ENCODE data around the gene ZFHX3.

The ZFHX3 gene

DNA sequence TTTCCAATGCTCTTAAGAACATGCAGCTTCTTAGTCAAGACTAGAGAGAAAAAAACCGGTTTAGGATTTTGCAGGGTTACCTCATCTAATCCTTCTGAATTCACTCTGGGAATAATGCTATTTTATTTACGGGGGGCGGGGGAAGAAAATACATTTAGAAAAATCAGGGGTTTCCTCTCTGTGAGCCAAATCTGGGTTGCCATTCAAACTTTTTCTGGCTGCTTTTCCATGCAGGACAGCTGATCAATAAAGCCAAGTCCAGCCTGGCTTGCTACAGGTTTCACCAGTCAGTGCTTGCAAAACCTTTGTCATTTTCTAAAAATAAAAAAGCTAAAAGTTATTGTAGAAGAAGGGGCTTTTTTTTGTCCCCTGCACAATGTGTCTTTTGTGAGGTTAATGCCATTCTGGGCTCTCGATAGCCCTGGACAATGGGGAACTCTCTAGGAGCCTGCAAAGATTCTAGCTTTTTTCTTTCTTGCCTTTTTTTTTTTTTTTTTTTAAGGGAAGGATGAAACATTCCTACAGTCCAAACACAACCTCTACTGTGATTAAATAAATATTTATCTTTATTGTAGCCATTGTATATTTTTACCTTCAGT lies 13.1 kb upstream of the ZFHX3 start:
- H3K27ac ChIP-seq: no peak overlapping the region
- TF ChIP-seq, protein P1, sequence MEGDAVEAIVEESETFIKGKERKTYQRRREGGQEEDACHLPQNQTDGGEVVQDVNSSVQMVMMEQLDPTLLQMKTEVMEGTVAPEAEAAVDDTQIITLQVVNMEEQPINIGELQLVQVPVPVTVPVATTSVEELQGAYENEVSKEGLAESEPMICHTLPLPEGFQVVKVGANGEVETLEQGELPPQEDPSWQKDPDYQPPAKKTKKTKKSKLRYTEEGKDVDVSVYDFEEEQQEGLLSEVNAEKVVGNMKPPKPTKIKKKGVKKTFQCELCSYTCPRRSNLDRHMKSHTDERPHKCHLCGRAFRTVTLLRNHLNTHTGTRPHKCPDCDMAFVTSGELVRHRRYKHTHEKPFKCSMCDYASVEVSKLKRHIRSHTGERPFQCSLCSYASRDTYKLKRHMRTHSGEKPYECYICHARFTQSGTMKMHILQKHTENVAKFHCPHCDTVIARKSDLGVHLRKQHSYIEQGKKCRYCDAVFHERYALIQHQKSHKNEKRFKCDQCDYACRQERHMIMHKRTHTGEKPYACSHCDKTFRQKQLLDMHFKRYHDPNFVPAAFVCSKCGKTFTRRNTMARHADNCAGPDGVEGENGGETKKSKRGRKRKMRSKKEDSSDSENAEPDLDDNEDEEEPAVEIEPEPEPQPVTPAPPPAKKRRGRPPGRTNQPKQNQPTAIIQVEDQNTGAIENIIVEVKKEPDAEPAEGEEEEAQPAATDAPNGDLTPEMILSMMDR (conservative IDR thresholded peaks at IDR 0.05): no peak
- no peak for TF ChIP-seq ZFX (IDR thresholded peaks at IDR 0.05)

DNA sequence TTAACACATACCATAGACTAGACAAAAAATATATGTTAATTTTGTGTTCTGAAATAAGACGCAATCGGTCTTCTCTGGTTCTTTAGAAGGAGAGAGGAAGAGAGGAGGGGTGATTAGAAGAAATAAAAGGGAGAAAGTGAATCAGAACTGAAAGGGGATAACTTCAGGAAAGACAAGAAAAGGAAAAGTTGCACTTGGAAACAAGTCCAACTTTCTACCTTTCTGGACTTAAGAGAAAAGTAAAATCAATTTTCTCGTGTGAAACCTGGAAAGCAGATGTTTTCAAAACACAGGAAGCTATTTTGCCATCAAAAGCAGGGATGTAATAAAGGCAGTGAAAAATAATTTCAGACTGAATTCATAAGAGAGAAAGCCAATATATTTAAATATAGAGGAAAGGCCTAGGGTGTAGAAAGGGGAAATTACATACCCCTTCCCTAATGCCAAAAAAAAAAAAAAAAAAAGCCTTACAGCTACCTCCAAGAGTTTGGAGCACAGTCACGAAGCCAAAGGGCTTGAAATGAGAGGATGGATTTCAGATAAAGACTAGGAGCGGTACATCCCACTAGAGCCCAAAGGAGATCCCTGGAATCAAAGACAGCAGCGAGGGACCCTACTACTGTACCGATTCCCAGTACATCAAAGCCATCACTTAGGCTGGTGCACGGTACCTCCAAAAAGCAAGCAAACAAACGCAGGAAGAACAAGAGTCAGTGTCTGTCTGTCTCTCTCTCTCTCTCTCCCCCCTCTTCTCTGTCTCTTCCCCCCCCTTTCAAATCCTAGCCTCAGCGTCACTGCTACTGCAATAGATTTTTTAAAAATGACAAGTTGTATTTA lies 12.1 kb upstream of the ZFHX3 start:
- H3K27ac ChIP-seq: no peak overlapping the region
- TF ChIP-seq, protein P1 (conservative IDR thresholded peaks at IDR 0.05): no peak
- TF ChIP-seq ZFX (IDR thresholded peaks at IDR 0.05): no peak

DNA sequence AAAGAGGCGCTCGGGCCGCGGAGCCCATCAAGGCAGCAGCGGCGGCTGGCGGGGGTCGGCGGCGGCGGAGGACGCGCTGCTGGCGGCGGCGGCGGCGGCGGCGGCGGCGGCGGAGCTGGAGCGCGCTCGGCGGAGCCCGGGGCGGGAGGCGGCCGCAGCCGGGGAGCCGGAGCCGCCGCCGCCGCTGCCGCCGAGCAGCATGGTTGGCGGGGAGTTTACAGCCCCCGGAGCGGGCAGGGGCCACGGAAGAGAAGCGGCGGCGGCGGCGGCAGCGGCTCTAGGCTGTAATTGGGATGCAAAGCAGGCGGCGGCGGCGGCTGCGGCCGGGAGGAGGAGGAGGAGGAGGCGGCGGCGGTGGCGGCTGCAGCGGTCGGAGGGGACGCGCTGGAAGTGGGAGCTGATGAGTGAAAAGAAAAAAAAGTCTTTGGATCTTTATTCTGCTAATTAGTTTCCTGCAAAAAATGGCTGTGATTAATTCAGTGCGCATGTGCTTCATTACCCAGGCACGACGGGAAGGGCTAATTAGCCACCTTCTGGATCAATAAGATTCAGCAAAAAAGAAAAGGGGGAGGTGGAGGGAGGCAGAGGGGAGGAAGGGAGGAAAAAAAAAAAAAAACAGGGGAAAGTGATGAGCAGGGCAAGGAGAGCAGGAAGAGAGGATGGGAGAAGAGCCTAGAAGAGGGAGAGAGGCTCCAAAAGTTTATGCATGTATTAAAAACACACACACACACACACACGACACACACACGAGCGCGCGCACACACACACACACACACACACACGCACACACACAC lies 10.9 kb upstream of the ZFHX3 start:
- peak overlapping the region; percentile 96 for H3K27ac ChIP-seq
- TF ChIP-seq ZFX (IDR thresholded peaks at IDR 0.05): no peak
- TF ChIP-seq, protein P1 (conservative IDR thresholded peaks at IDR 0.05): no peak

DNA sequence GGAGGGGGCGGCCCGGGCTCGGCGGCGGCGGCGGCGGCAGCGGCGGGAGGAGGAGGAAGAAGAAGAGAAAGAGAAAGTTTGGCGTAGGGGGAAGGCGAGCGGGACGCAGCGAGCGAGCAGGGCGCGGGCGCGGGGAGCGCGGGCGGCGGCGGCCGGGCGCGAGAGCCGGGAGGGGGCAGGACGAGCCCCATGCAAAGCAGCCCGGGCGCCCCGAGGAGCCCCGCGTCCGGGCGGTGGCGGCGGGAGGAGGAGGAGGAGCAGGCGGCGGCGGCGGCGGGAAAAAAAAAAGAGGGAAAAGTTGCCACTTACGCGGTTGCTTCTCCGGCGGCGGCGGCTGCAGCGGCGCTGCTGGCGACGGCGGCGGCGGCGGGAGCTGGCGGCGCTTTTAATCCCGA lies 10.3 kb upstream of the ZFHX3 start:
- H3K27ac ChIP-seq: peak overlapping the region; percentile 96
- TF ChIP-seq ZFX (IDR thresholded peaks at IDR 0.05): no peak
- TF ChIP-seq, protein P1 (conservative IDR thresholded peaks at IDR 0.05): no peak

DNA sequence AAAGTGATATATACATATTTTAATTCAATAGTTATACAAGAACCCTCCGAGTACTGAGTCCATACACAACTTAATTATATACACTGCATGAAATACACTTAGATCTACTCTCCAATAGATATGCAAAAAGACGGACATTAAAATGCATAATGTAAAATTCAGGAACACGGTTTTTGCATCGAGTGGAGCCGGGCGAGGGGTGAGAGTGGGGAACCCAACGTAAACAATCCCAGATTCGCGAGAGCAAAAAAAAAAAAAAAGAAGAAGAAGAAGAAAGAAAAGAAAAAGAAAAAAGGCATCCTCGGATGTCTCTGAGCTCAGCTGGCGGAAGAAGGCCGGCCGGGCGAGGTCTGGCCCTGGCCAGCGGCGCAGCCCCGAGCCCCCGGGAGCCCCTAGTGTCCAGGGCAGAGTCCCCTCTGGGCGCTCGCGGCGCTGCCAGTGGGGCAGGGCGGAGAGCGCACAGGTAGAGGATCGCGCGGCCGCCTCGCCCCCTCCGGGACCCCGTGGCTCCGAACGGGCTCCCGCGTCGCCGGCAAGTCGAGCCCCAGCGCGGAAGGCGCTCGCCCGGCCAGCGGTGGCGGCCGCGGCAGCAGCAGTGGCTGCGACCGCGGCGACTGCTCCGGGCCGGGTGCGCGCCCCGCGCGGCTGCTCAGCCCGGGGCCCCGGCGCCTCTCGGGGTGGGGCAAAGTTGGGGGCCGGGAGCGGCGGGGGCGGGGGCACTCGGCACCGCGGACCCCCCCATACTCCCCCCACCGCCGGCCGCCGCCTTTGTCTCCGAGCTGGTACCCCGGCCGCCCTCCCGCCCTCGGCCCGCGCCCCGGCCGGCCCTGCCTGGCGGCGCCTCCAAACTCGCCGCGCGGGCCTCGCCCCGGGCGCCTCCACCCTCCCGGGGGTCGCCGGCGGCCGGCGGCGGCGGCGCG lies 9.6 kb upstream of the ZFHX3 start:
- peak; percentile 42; the same call in 1 of the 2 replicates for TF ChIP-seq ZFX (IDR thresholded peaks at IDR 0.05)
- TF ChIP-seq, protein P1 (conservative IDR thresholded peaks at IDR 0.05): peak; percentile 26
- peak overlapping the region; percentile 96 for H3K27ac ChIP-seq

DNA sequence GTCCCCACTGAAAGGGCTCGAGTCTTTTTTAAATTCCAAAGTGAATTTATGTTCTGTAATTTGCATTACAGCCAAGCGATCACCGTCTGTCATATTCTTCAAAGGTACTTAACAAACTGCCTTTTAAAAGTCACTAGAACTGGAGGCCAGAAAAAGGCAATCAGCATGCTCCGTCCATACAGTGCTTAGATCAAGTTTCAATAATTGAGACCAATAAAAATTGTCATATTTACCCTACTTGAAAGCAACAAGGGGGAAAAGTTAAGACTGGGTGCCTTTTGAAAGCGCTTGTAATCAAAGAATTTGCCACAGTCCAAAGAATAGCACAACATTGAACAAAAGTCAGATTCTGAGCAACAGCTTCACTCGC lies 9.0 kb upstream of the ZFHX3 start:
- no peak for TF ChIP-seq ZFX (IDR thresholded peaks at IDR 0.05)
- TF ChIP-seq, protein P1 (conservative IDR thresholded peaks at IDR 0.05): no peak
- H3K27ac ChIP-seq: peak overlapping the region; percentile 100

Data from C4-2B (cell line).